ENCODE measurements around the gene CBX2. TPM values are rescaled to one million over a fixed set of nuclear protein-coding genes. Genes with fewer than 3 reads are reported as not detected.

CBX2 gene
- total RNA-seq, 1 donor from 2014 or later = 4.6 TPM

DNA sequence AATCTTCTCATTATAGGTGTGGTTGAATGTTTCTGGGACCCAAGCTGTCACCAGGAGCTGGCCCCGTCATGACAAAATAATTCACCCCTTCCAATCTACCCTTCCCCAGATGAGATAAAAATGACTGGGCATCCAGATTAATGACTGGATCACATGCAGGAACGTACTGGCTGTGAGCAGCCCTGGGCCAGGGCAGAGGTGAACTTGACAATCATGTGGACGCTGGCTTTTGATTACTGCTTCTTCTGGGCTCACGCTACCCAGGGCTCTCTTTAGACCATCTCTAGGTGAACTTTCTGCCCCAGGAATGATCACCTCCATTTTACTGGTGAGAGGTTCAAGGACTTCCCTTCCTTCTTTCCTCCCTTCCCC, 43.0 kb downstream of the CBX2 start:
- Histone ChIP-seq H3K36me3 (no peaks in the 10 kb centered on the region), H3K4me3 (no peak overlapping the region), H3K4me1 (no peaks in the 10 kb centered on the region), H3K9me3 (no peaks in the 10 kb centered on the region), H3K27ac (no peak overlapping the region), H3K27me3 (peaks cover 5% of the 10 kb centered on the region)
- intact Hi-C loops (cut with DNase I) = no loop called here
- TF ChIP-seq, protein P1, sequence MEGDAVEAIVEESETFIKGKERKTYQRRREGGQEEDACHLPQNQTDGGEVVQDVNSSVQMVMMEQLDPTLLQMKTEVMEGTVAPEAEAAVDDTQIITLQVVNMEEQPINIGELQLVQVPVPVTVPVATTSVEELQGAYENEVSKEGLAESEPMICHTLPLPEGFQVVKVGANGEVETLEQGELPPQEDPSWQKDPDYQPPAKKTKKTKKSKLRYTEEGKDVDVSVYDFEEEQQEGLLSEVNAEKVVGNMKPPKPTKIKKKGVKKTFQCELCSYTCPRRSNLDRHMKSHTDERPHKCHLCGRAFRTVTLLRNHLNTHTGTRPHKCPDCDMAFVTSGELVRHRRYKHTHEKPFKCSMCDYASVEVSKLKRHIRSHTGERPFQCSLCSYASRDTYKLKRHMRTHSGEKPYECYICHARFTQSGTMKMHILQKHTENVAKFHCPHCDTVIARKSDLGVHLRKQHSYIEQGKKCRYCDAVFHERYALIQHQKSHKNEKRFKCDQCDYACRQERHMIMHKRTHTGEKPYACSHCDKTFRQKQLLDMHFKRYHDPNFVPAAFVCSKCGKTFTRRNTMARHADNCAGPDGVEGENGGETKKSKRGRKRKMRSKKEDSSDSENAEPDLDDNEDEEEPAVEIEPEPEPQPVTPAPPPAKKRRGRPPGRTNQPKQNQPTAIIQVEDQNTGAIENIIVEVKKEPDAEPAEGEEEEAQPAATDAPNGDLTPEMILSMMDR (IDR thresholded peaks at IDR 0.05) = no peak
- no peak for DNase-seq (ENCODE audit: low spot score in 2 of 2)

DNA sequence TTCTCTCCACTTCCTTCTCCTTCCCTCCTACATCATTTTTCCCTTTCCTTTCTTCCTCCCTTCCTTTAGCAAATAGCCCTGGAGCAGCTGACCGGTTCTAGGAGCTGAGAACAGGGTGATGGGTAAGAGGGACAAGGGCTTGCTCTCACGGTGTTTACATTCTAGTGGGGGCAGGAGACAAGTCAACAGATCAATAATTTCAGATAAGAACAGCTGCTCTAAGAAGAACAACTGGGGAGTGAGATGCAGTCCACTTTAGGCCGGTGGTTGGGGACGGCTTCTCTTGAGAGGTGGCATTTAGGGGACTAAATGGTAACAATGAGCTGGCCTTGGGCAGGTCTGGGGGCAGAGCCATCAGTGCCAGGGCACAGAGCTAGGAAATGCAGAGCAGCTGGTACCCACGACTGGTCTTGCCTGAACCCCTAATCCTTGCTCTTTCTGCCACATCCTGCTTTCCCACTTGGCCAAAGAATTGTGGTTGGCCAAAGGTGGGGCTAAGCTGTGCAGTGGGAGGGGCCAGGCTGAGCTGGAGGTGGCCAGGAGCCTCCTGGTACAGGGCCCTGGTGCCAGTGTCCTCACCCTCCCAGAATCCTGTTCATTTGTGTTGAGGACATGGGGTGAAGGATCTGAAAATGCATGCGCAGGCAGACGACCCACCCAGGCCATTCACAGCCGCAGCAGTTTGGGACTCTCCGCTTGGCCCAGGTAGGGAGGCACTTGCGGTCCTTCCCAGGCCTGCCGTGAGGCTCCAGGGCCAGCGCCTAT, 43.6 kb downstream of the CBX2 start:
- TF ChIP-seq, protein P1 (IDR thresholded peaks at IDR 0.05) = no peak

DNA sequence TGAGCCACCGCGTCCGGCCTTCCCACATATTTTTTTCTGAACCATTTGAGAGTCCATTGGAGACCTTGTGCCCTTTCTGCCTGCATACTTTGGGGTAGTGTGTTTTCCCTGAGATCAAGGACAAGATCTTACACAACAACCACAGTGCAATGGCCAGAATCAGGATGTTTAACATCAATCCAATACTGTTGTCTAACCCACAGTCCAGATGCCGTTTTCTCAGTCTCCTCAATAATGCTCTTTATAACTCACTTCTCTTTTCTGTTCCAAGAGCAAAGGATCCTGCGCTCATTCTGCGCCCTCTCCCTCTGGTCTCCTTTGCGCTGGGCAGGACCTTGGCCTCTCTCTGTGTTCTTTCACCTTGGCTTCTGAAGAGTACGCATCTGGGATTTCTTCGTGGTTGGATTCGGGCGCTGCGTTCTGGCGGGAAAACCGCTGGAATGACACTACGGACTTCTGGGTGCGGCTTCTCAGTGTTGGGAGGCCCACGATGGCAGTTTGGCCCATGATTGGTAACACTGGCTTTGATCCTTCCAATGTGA, 44.7 kb downstream of the CBX2 start:
- no peaks in the 10 kb centered on the region for H3K36me3 ChIP-seq
- TF ChIP-seq, protein P1 (IDR thresholded peaks at IDR 0.05) = no peak
- no peak for DNase-seq (ENCODE audit: low spot score in 2 of 2)
- no peaks in the 10 kb centered on the region for H3K27me3 ChIP-seq
- H3K9me3 ChIP-seq = no peaks in the 10 kb centered on the region
- no peak overlapping the region for H3K4me3 ChIP-seq
- H3K27ac ChIP-seq = no peak overlapping the region
- H3K4me1 ChIP-seq = no peaks in the 10 kb centered on the region
- intact Hi-C loops (cut with DNase I) = no loop called here

More for the DNA sequence above, 43.6 kb downstream of the CBX2 start:
- Histone ChIP-seq H3K9me3 (no peaks in the 10 kb centered on the region), H3K4me1 (no peaks in the 10 kb centered on the region), H3K4me3 (no peak overlapping the region), H3K36me3 (no peaks in the 10 kb centered on the region), H3K27me3 (no peaks in the 10 kb centered on the region), H3K27ac (no peak overlapping the region)
- DNase-seq (ENCODE audit: low spot score in 2 of 2) = no peak
- intact Hi-C loops (cut with DNase I) = no loop called here

DNA sequence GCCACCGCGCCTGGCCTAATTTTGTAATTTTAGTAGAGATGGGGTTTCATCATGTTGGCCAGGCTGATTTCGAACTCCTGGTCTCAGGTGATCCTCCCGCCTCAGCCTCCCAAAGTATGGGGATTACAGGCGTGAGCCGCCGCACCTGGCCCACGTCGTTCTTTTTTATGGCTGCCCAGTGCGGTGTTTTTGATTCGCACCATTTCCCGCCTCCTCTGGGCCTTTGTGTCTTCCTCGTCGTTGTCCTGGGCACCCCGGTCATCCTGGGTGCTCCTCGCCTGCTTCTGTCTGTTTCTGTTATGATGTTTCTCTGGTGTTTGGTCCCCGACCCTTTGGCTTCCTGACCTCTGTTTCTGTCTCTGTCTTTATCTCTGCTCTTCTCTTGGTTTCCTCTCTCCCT, 46.3 kb downstream of the CBX2 start:
- H3K27me3 ChIP-seq = no peaks in the 10 kb centered on the region
- H3K9me3 ChIP-seq = no peaks in the 10 kb centered on the region
- H3K4me3 ChIP-seq = no peak overlapping the region
- H3K27ac ChIP-seq = no peak overlapping the region
- intact Hi-C loops (cut with DNase I) = no loop called here
- no peaks in the 10 kb centered on the region for H3K36me3 ChIP-seq
- no peaks in the 10 kb centered on the region for H3K4me1 ChIP-seq
- TF ChIP-seq, protein P1 (IDR thresholded peaks at IDR 0.05) = no peak
- no peak for DNase-seq (ENCODE audit: low spot score in 2 of 2)

DNA sequence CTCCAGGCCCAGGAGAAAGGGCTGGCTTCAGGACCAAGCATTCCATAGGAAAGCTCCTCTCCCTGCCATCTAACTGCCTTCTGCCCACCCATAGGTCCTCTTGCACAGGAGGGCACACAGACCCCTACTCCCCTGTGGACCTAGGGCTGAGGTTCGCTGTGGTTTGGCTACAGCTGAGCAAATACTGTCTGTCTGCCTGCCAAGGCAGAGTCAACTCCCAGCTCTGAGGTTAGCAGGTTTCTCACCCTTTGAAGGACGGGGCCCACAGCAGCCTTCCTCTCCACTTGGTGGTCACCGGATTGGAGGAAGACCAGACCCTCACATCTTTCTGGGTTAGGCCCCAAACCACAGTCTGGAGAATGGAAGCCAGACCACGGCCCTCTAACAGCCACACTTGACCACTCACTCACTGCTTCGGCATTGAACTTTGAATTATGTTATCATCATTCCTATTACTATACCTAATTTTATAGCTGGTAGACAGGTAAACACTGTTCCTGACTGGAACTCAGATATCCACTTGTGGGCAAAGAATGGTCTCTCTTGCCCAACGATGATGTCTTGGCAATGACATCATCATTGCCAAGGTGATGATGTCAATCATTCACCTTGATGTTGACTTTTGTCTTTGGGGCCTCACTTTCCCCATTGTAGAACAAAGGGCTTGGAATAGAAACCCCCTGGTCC, 47.1 kb downstream of the CBX2 start:
- H3K9me3 ChIP-seq = no peaks in the 10 kb centered on the region
- H3K27me3 ChIP-seq = no peaks in the 10 kb centered on the region
- H3K36me3 ChIP-seq = no peaks in the 10 kb centered on the region
- H3K4me1 ChIP-seq = no peaks in the 10 kb centered on the region
- intact Hi-C loops (cut with DNase I) = no loop called here
- H3K4me3 ChIP-seq = no peak overlapping the region
- no peak for DNase-seq (ENCODE audit: low spot score in 2 of 2)
- TF ChIP-seq, protein P1 (IDR thresholded peaks at IDR 0.05) = no peak
- no peak overlapping the region for H3K27ac ChIP-seq

Measured in ascending aorta (tissue), 2 donors.